ENCODE results near the gene DCUN1D4.

GRCh38 chr4:51895158-51895557 is 52.2 kb downstream of the DCUN1D4 start:
- no peak for TF ChIP-seq FOXJ3 (CRISPR knock-in tag; IDR thresholded peaks at IDR 0.05; ENCODE audit: borderline replicate concordance)
- no peak for TF ChIP-seq CTCF (IDR thresholded peaks at IDR 0.05)
- TF ChIP-seq MAX (CRISPR knock-in tag; IDR thresholded peaks at IDR 0.05): no peak
- TF ChIP-seq MLX (CRISPR knock-in tag; IDR thresholded peaks at IDR 0.05): no peak
- TF ChIP-seq ZNF423 (CRISPR knock-in tag; IDR thresholded peaks at IDR 0.05): no peak
- no peak for TF ChIP-seq TEAD4 (CRISPR knock-in tag; IDR thresholded peaks at IDR 0.05)
- TF ChIP-seq FOXP4 (CRISPR knock-in tag; IDR thresholded peaks at IDR 0.05): no peak
- no peak for TF ChIP-seq ZNF232 (CRISPR knock-in tag; IDR thresholded peaks at IDR 0.05)
- no peak for TF ChIP-seq TCF7 (CRISPR knock-in tag; IDR thresholded peaks at IDR 0.05; ENCODE audit: low read depth)
- no peak for TF ChIP-seq USF2 (CRISPR knock-in tag; IDR thresholded peaks at IDR 0.05)
- no peak for TF ChIP-seq TP53 (CRISPR knock-in tag; IDR thresholded peaks at IDR 0.05)
- no peak for TF ChIP-seq NR1H2 (CRISPR knock-in tag; IDR thresholded peaks at IDR 0.05)

All from WTC11 (cell line).